ENCODE measurements around the gene BTBD9. TPM values are rescaled to one million over a fixed set of nuclear protein-coding genes. Genes with fewer than 3 reads are reported as not detected.

Gene BTBD9
- total RNA-seq, 1 experiment from 2014 or later, result 19.4 TPM

GRCh38 chr6:38577492-38577891 is 62.2 kb downstream of the BTBD9 start:
- DNase-seq, result no peak
- H3K4me3 Mint-ChIP-seq (ENCODE audit: low read depth, unreplicated experiment), result no peak overlapping the region
- TF ChIP-seq CTCF (IDR thresholded peaks at IDR 0.05; ENCODE audit: unreplicated experiment), result no peak

GRCh38 chr6:38573801-38574395 is 65.8 kb downstream of the BTBD9 start:
- no peak overlapping the region for H3K4me3 Mint-ChIP-seq (ENCODE audit: low read depth, unreplicated experiment)
- no peaks in the 10 kb centered on the region for H3K27me3 Mint-ChIP-seq (ENCODE audit: unreplicated experiment)
- no peak for DNase-seq
- intact Hi-C loops (cut with micrococcal nuclease; ENCODE audit: unreplicated experiment), result loop anchor here (10.0 kb wide), 1 partner anchor 539 kb away; no protein-coding TSS in a partner anchor
- H3K27ac Mint-ChIP-seq (ENCODE audit: unreplicated experiment), result no peak overlapping the region
- H3K4me1 Mint-ChIP-seq (ENCODE audit: low read depth, unreplicated experiment), result no peaks in the 10 kb centered on the region
- no peaks in the 10 kb centered on the region for H3K9me3 Mint-ChIP-seq (ENCODE audit: low read depth, unreplicated experiment)
- CTCF ChIA-PET, result no interaction called here
- no peak for TF ChIP-seq CTCF (IDR thresholded peaks at IDR 0.05; ENCODE audit: unreplicated experiment)
- no TSS peak for BruUV-seq (replicated peaks)
- H3K36me3 Mint-ChIP-seq (ENCODE audit: insufficient read depth, unreplicated experiment), result no peaks in the 10 kb centered on the region

More at GRCh38 chr6:38577492-38577891, 62.2 kb downstream of the BTBD9 start:
- H3K9me3 Mint-ChIP-seq (ENCODE audit: low read depth, unreplicated experiment), result no peaks in the 10 kb centered on the region
- no TSS peak for BruUV-seq (replicated peaks)
- intact Hi-C loops (cut with micrococcal nuclease; ENCODE audit: unreplicated experiment), result loop anchor here (10.0 kb wide), 1 partner anchor 543 kb away; no protein-coding TSS in a partner anchor
- H3K4me1 Mint-ChIP-seq (ENCODE audit: low read depth, unreplicated experiment), result no peaks in the 10 kb centered on the region
- H3K27me3 Mint-ChIP-seq (ENCODE audit: unreplicated experiment), result no peaks in the 10 kb centered on the region
- no peak overlapping the region for H3K27ac Mint-ChIP-seq (ENCODE audit: unreplicated experiment)
- CTCF ChIA-PET, result no interaction called here
- H3K36me3 Mint-ChIP-seq (ENCODE audit: insufficient read depth, unreplicated experiment), result no peaks in the 10 kb centered on the region

GRCh38 chr6:38572186-38572813 is 67.4 kb downstream of the BTBD9 start:
- H3K36me3 Mint-ChIP-seq (ENCODE audit: insufficient read depth, unreplicated experiment), result no peaks in the 10 kb centered on the region
- no peak overlapping the region for H3K4me3 Mint-ChIP-seq (ENCODE audit: low read depth, unreplicated experiment)
- BruUV-seq (replicated peaks), result no TSS peak
- no peak for TF ChIP-seq CTCF (IDR thresholded peaks at IDR 0.05; ENCODE audit: unreplicated experiment)
- no peaks in the 10 kb centered on the region for H3K4me1 Mint-ChIP-seq (ENCODE audit: low read depth, unreplicated experiment)
- no peaks in the 10 kb centered on the region for H3K9me3 Mint-ChIP-seq (ENCODE audit: low read depth, unreplicated experiment)
- no peaks in the 10 kb centered on the region for H3K27me3 Mint-ChIP-seq (ENCODE audit: unreplicated experiment)
- no peak overlapping the region for H3K27ac Mint-ChIP-seq (ENCODE audit: unreplicated experiment)
- CTCF ChIA-PET, result no interaction called here
- intact Hi-C loops (cut with micrococcal nuclease; ENCODE audit: unreplicated experiment), result loop anchor here (10.0 kb wide), 1 partner anchor 537 kb away; no protein-coding TSS in a partner anchor
- DNase-seq, result no peak

GRCh38 chr6:38571721-38572120 is 68.0 kb downstream of the BTBD9 start:
- no peak for TF ChIP-seq CTCF (IDR thresholded peaks at IDR 0.05; ENCODE audit: unreplicated experiment)
- DNase-seq, result no peak
- Mint-ChIP-seq H3K27me3 (ENCODE audit: unreplicated experiment) (no peaks in the 10 kb centered on the region), H3K27ac (ENCODE audit: unreplicated experiment) (no peak overlapping the region), H3K4me3 (ENCODE audit: low read depth, unreplicated experiment) (no peak overlapping the region), H3K36me3 (ENCODE audit: insufficient read depth, unreplicated experiment) (no peaks in the 10 kb centered on the region), H3K9me3 (ENCODE audit: low read depth, unreplicated experiment) (no peaks in the 10 kb centered on the region), H3K4me1 (ENCODE audit: low read depth, unreplicated experiment) (no peaks in the 10 kb centered on the region)
- CTCF ChIA-PET, result no interaction called here
- BruUV-seq (replicated peaks), result no TSS peak
- intact Hi-C loops (cut with micrococcal nuclease; ENCODE audit: unreplicated experiment), result loop anchor here (10.0 kb wide), 1 partner anchor 537 kb away; no protein-coding TSS in a partner anchor

Measured in Calu3 (cell line).